NT2/D1 (cell line): Measurements from ENCODE around the gene PAPOLA.

ENCODE experiments used
- DNase-seq: peaks from one replicate; pipeline ENCODE4 v3.0.0-alpha.2; 2011; ENCODE audit warnings: low read depth, low spot score
- H3K27me3 ChIP-seq: 2 replicates; pipeline ENCODE4 v1.6.0; 2011; ENCODE audit warnings: mild to moderate bottlenecking; ENCODE audit not compliant: insufficient read length, insufficient read depth
- H3K36me3 ChIP-seq: 2 replicates; pipeline ENCODE4 v1.6.1; 2011; ENCODE audit warnings: mild to moderate bottlenecking, low read length, mixed read lengths; ENCODE audit not compliant: insufficient read depth, insufficient read length
- H3K4me1 ChIP-seq: 2 replicates; pipeline ENCODE4 v1.5.1; 2011; ENCODE audit not compliant: insufficient read depth, insufficient read length
- H3K4me3 ChIP-seq: 2 replicates; pipeline ENCODE4 v1.5.1; 2011; ENCODE audit warnings: low read depth; ENCODE audit not compliant: insufficient read length
- H3K9ac ChIP-seq: 2 replicates; pipeline ENCODE4 v1.6.0; 2011; ENCODE audit warnings: low read depth; ENCODE audit not compliant: insufficient read length
- H3K9me3 ChIP-seq: 2 replicates; pipeline ENCODE4 v1.5.1; 2011; ENCODE audit warnings: mild to moderate bottlenecking, low read length; ENCODE audit not compliant: insufficient read depth
- SUZ12 ChIP-seq: IDR thresholded peaks from 2 replicates; pipeline ENCODE4 v1.6.1; 2011; ENCODE audit not compliant: insufficient read length, insufficient read depth; ENCODE audit errors: extremely low read depth
- YY1 ChIP-seq: IDR thresholded peaks from 2 replicates; pipeline ENCODE4 v1.6.1; 2011; ENCODE audit not compliant: insufficient read length, insufficient read depth
- ZNF274 ChIP-seq: IDR thresholded peaks from 2 replicates; pipeline ENCODE4 v1.6.1; 2011; ENCODE audit warnings: mild to moderate bottlenecking, low read depth, low read length

Gene PAPOLA

DNA sequence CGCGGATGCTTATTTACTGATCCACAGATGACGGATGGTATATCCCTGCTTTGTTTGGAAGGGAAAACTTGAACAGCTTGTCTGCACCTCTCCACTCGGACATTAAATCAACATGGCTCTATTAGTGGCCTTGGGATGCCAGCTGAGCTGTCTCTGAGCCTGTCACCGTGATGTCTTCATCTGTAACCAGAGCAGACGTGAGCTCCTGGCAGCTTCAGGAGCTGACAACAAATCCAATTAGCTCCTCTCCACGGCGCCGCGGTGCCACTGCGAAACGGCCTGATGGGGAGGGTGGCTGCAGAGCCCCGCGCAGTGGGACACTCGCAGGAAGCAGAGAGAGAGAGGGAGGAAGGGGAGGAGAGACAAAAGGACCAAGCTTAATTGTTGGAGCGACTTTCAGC is 112.3 kb downstream of the PAPOLA start:
- Histone ChIP-seq H3K27me3 (no peaks in the 10 kb centered on the region), H3K9ac (no peak overlapping the region), H3K4me1 (peaks cover 3% of the 10 kb centered on the region), H3K9me3 (no peaks in the 10 kb centered on the region), H3K4me3 (no peak overlapping the region), H3K36me3 (no peaks in the 10 kb centered on the region)
- no peak for TF ChIP-seq SUZ12
- no peak for TF ChIP-seq YY1
- TF ChIP-seq ZNF274: no peak
- DNase-seq: no peak

GRCh38 chr14:96616161-96616721 is 114.1 kb downstream of the PAPOLA start:
- Histone ChIP-seq H3K27me3 (no peaks in the 10 kb centered on the region), H3K9ac (no peak overlapping the region), H3K36me3 (no peaks in the 10 kb centered on the region), H3K4me1 (peaks cover 3% of the 10 kb centered on the region), H3K4me3 (no peak overlapping the region), H3K9me3 (no peaks in the 10 kb centered on the region)
- DNase-seq: no peak
- no peak for TF ChIP-seq YY1
- TF ChIP-seq ZNF274: no peak
- TF ChIP-seq SUZ12: no peak
